Heart left ventricle (tissue), 13 donors: Measurements from ENCODE around the gene CPEB4.

Experiments
- POLR2A ChIP-seq, 2 donors: fragments of 450-650 bp; IDR thresholded peaks; one replicate each; pipeline ENCODE4 v1.6.1; 2017; ENCODE audit warnings: antibody characterized with exemption in 2 of 2, mild to moderate bottlenecking in 2 of 2, moderate library complexity in 2 of 2
- TF ChIP-seq, protein P1 (sequence below), 12 donors: fragments of 200-600 bp; sonication (generic) in 4 of 12; IDR thresholded peaks; one replicate each; pipeline versions ENCODE4 v1.5.0 to v1.8.0; 2018 to 2022; ENCODE audit warnings: antibody characterized with exemption in 12 of 12, mild to moderate bottlenecking in 5 of 12
- donor health status: ischemic (EF 13 %, LVEDD 7.1; RV severe dilation, severe dysfunction).
- donor health status: DM: no; HTN: yes; CAD: no.
- donor health status: DM: no; HTN: no; CAD: no.
- donor health status: ischemic (EF 25% LVEDD 6.9; RV normal size, moderate dysfunction).
- donor health status: ischemic (EF 25% LVEDD 5.7; RV mildly dilated, moderate dysfunction).
- donor health status: ischemic (EF 35%, LVEDD 5.7; RV mildly dilated, moderate dysfunction).
- donor health status: nonischemic (EF 11% LVEDD 7.7; RV severe dilation, severe dysfunction).
- donor health status: DM: yes; HTN: yes; CAD: no.
- donor health status: PGD.
- donor health status: ischemic (EF 29% LVEDD 5.4; RV normal size, mild dysfunction).
- donor health status: nonischemic (EF 23%, LVEDD 6.1; RV moderate dilation, normal function).

DNA sequence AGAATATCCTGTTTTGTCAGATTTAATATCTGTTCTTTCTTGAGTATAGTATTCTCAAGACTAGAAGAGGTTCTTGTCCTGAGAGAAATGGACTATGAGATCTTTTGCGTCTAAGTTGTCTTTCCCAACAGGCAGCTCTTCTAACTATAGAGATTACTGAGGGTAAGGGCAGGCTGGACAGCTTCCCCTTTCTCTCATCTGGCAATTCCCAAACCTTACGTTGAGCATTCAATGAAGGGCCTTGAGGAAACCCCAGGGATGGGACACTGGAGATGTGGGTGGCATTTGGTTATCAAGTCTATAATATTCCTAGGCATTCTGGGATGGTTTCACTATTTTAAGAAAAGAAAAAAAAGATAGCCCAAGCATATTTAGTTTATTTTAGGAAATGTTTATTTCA lies 72.8 kb downstream of the CPEB4 start:
- TF ChIP-seq, protein P1, sequence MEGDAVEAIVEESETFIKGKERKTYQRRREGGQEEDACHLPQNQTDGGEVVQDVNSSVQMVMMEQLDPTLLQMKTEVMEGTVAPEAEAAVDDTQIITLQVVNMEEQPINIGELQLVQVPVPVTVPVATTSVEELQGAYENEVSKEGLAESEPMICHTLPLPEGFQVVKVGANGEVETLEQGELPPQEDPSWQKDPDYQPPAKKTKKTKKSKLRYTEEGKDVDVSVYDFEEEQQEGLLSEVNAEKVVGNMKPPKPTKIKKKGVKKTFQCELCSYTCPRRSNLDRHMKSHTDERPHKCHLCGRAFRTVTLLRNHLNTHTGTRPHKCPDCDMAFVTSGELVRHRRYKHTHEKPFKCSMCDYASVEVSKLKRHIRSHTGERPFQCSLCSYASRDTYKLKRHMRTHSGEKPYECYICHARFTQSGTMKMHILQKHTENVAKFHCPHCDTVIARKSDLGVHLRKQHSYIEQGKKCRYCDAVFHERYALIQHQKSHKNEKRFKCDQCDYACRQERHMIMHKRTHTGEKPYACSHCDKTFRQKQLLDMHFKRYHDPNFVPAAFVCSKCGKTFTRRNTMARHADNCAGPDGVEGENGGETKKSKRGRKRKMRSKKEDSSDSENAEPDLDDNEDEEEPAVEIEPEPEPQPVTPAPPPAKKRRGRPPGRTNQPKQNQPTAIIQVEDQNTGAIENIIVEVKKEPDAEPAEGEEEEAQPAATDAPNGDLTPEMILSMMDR (IDR thresholded peaks at IDR 0.05): no peak
- no peak for TF ChIP-seq POLR2A (IDR thresholded peaks at IDR 0.05)
